ENCODE results near the gene CST6.
"Not testable (repeated sequence)": the region's sequence is repeated elsewhere in the genome, so short reads cannot be mapped to it uniquely, and the experiment has no call there.

The CST6 gene

GRCh38 chr11:66010036-66010435 is 1.8 kb upstream of the CST6 start:
- not testable (repeated sequence) for H3K9ac ChIP-seq (ENCODE audit: low read length); H2BK12ac ChIP-seq (ENCODE audit: low read length in 2 of 2); H3K4me2 ChIP-seq (ENCODE audit: low read length, poor library complexity, severe bottlenecking); H2AK5ac ChIP-seq (ENCODE audit: low read length, severe bottlenecking); H2BK5ac ChIP-seq (ENCODE audit: low read depth, low read length, poor library complexity, severe bottlenecking); H3K79me1 ChIP-seq (replicated peaks; ENCODE audit: low read length, poor library complexity, severe bottlenecking); H2AFZ ChIP-seq (ENCODE audit: low read depth, low read length); DNase-seq; H3K9me3 ChIP-seq (ENCODE audit: control insufficient read depth, low read length); H3K4ac ChIP-seq (ENCODE audit: low read depth in 1 of 2, low read length in 2 of 2); H3K4me3 ChIP-seq (ENCODE audit: insufficient read depth in 1 of 2, low read depth in 1 of 2, low read length in 2 of 2); H2BK15ac ChIP-seq (ENCODE audit: low read depth, poor library complexity, severe bottlenecking); H3K23ac ChIP-seq (ENCODE audit: low read length in 2 of 2); H4K91ac ChIP-seq (ENCODE audit: low read length); H2BK120ac ChIP-seq (ENCODE audit: low read depth, low read length); H3K27ac ChIP-seq (ENCODE audit: low read length, poor library complexity, severe bottlenecking); H4K8ac ChIP-seq (ENCODE audit: low read length); H3K18ac ChIP-seq (ENCODE audit: low read depth in 1 of 2, low read length in 2 of 2); H3K14ac ChIP-seq (ENCODE audit: low read length in 2 of 2)
- 39% methylated on average over 4 of the region's 4 CpGs for WGBS
- H3K27me3 ChIP-seq (ENCODE audit: control insufficient read depth in 1 of 2, insufficient read depth in 1 of 2, low read length in 2 of 2) = peaks cover 4 to 20% of the 10 kb centered on the region in 2 experiments
- H3K4me1 ChIP-seq (ENCODE audit: control insufficient read depth, insufficient read depth, low read depth, low read length) = peaks cover 20% of the 10 kb centered on the region
- peaks cover 11 to 14% of the 10 kb centered on the region in 2 experiments for H3K36me3 ChIP-seq (ENCODE audit: control insufficient read depth in 1 of 2, insufficient read depth in 2 of 2, low read depth in 1 of 2, low read length in 2 of 2)

DNA sequence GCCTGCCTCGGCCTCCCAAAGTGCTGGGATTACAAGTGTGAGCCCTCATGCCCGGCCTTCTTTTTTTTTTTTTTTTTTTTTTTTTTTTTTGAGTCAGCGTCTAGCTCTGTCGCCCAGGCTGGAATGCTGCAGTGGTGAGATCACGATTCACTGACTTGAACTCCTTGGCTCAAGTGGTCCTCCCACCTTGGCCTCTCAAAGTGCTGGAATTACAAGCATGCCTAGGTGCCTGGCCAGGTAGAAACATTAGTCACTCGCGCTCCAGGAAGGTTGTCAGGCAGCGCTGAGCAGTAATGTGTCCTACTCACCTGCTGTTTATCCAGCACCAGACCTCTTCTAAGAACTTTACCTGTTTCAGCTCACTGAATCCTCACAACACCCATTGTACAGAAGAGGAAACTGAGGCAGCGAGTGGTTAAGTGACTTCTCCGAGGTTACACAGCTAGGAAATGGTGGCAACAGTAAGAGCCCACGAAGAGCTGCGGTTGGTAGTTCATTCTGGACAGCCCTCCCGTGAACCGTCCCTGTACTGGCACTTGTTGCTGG is 496 bp upstream of the CST6 start:
- no peak overlapping the region for H3K18ac ChIP-seq (ENCODE audit: low read depth in 1 of 2, low read length in 2 of 2)
- peaks cover 4 to 20% of the 10 kb centered on the region in 2 experiments for H3K27me3 ChIP-seq (ENCODE audit: control insufficient read depth in 1 of 2, insufficient read depth in 1 of 2, low read length in 2 of 2)
- H3K79me1 ChIP-seq (replicated peaks; ENCODE audit: low read length, poor library complexity, severe bottlenecking) = no peaks in the 10 kb centered on the region
- H4K91ac ChIP-seq (ENCODE audit: low read length) = no peak overlapping the region
- peak overlapping the region in 1 of 2 experiments; percentile 51 for H3K23ac ChIP-seq (ENCODE audit: low read length in 2 of 2)
- H3K9me3 ChIP-seq (ENCODE audit: control insufficient read depth, low read length) = no peaks in the 10 kb centered on the region
- peak; percentile 61 for DNase-seq
- 46% methylated on average over 14 of the region's 14 CpGs for WGBS
- peaks cover 31% of the 10 kb centered on the region for H3K4me1 ChIP-seq (ENCODE audit: control insufficient read depth, insufficient read depth, low read depth, low read length)
- no peak overlapping the region for H2BK5ac ChIP-seq (ENCODE audit: low read depth, low read length, poor library complexity, severe bottlenecking)
- H3K27ac ChIP-seq (ENCODE audit: low read length, poor library complexity, severe bottlenecking) = no peak overlapping the region
- peak overlapping the region in 1 of 2 experiments; percentile 41 for H3K4ac ChIP-seq (ENCODE audit: low read depth in 1 of 2, low read length in 2 of 2)
- H3K36me3 ChIP-seq (ENCODE audit: control insufficient read depth in 1 of 2, insufficient read depth in 2 of 2, low read depth in 1 of 2, low read length in 2 of 2) = peaks cover 0 to 6% of the 10 kb centered on the region in 2 experiments
- H3K4me3 ChIP-seq (ENCODE audit: insufficient read depth in 1 of 2, low read depth in 1 of 2, low read length in 2 of 2) = no peak overlapping the region
- H3K4me2 ChIP-seq (ENCODE audit: low read length, poor library complexity, severe bottlenecking) = no peak overlapping the region
- H2BK15ac ChIP-seq (ENCODE audit: low read depth, poor library complexity, severe bottlenecking) = peak overlapping the region; percentile 33
- peak overlapping the region in 1 of 2 experiments; percentile 26 for H3K14ac ChIP-seq (ENCODE audit: low read length in 2 of 2)
- H2AK5ac ChIP-seq (ENCODE audit: low read length, severe bottlenecking) = no peak overlapping the region
- H3K9ac ChIP-seq (ENCODE audit: low read length) = no peak overlapping the region
- no peak overlapping the region for H2BK120ac ChIP-seq (ENCODE audit: low read depth, low read length)
- H4K8ac ChIP-seq (ENCODE audit: low read length) = peak overlapping the region; percentile 30
- no peak overlapping the region for H2BK12ac ChIP-seq (ENCODE audit: low read length in 2 of 2)
- H2AFZ ChIP-seq (ENCODE audit: low read depth, low read length) = no peak overlapping the region

- Histone ChIP-seq H3K27ac (ENCODE audit: low read length, poor library complexity, severe bottlenecking) (no peak overlapping the region), H3K9me3 (ENCODE audit: control insufficient read depth, low read length) (no peaks in the 10 kb centered on the region), H3K14ac (ENCODE audit: low read length in 2 of 2) (no peak overlapping the region), H3K9ac (ENCODE audit: low read length) (no peak overlapping the region), H2BK15ac (ENCODE audit: low read depth, poor library complexity, severe bottlenecking) (no peak overlapping the region), H3K4ac (ENCODE audit: low read depth in 1 of 2, low read length in 2 of 2) (no peak overlapping the region), H2AFZ (ENCODE audit: low read depth, low read length) (no peak overlapping the region), H2AK5ac (ENCODE audit: low read length, severe bottlenecking) (no peak overlapping the region), H3K23ac (ENCODE audit: low read length in 2 of 2) (no peak overlapping the region), H3K18ac (ENCODE audit: low read depth in 1 of 2, low read length in 2 of 2) (no peak overlapping the region), H2BK120ac (ENCODE audit: low read depth, low read length) (no peak overlapping the region), H4K91ac (ENCODE audit: low read length) (no peak overlapping the region), H3K4me2 (ENCODE audit: low read length, poor library complexity, severe bottlenecking) (no peak overlapping the region), H2BK5ac (ENCODE audit: low read depth, low read length, poor library complexity, severe bottlenecking) (no peak overlapping the region), H4K8ac (ENCODE audit: low read length) (no peak overlapping the region), H3K4me3 (ENCODE audit: insufficient read depth in 1 of 2, low read depth in 1 of 2, low read length in 2 of 2) (no peak overlapping the region), H2BK12ac (ENCODE audit: low read length in 2 of 2) (peak overlapping the region in 1 of 2 experiments; percentile 11), H3K27me3 (ENCODE audit: control insufficient read depth in 1 of 2, insufficient read depth in 1 of 2, low read length in 2 of 2) (peaks cover 4 to 20% of the 10 kb centered on the region in 2 experiments), H3K4me1 (ENCODE audit: control insufficient read depth, insufficient read depth, low read depth, low read length) (peaks cover 31% of the 10 kb centered on the region), H3K79me1 (replicated peaks; ENCODE audit: low read length, poor library complexity, severe bottlenecking) (no peaks in the 10 kb centered on the region), H3K36me3 (ENCODE audit: control insufficient read depth in 1 of 2, insufficient read depth in 2 of 2, low read depth in 1 of 2, low read length in 2 of 2) (no peaks in the 10 kb centered on the region)
- 75% methylated on average over 9 of the region's 12 CpGs for WGBS
- no peak for DNase-seq
These were observed 650 bp downstream of the CST6 start for GRCh38 chr11:66012371-66012945.

DNA sequence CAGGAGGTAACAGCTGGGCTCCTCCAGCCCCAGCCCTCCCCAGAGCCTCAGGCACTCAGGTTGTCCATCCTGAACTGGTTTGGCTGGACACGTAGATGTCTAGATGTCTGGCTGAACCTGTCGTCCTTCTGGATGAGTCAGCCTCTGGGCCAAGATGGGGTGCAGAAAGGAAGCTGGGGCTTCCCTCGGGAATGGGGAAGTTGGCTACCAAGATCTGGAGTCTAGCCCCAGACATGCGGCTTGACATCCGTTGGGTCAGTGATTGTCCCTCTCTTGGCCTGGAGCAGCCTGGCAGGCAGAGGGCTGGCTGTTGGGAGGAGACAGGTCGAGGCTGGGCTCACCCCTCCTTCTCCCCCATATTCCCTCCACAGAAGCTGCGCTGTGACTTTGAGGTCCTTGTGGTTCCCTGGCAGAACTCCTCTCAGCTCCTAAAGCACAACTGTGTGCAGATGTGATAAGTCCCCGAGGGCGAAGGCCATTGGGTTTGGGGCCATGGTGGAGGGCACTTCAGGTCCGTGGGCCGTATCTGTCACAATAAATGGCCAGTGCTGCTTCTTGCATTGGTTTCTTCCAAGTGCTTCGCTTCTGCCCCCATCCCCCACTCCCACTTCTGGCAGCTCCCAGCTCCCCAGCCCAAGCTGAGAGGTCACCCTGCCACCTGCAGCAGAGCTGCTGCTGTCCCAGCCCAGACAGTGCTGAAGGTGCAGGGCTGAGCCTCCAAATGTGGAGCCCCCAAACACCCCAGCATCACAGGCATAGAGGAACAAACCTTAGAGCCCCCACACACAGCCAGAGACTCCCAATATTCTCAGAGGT is 1.3 kb downstream of the CST6 start:
- Histone ChIP-seq H2BK5ac (ENCODE audit: low read depth, low read length, poor library complexity, severe bottlenecking) (no peak overlapping the region), H2AFZ (ENCODE audit: low read depth, low read length) (no peak overlapping the region), H2BK12ac (ENCODE audit: low read length in 2 of 2) (peak overlapping the region in 1 of 2 experiments; percentile 11), H3K79me1 (replicated peaks; ENCODE audit: low read length, poor library complexity, severe bottlenecking) (no peaks in the 10 kb centered on the region), H3K4me2 (ENCODE audit: low read length, poor library complexity, severe bottlenecking) (no peak overlapping the region), H2BK15ac (ENCODE audit: low read depth, poor library complexity, severe bottlenecking) (no peak overlapping the region), H2AK5ac (ENCODE audit: low read length, severe bottlenecking) (no peak overlapping the region), H3K4me3 (ENCODE audit: insufficient read depth in 1 of 2, low read depth in 1 of 2, low read length in 2 of 2) (peak overlapping the region in 1 of 2 experiments; percentile 14), H3K27me3 (ENCODE audit: control insufficient read depth in 1 of 2, insufficient read depth in 1 of 2, low read length in 2 of 2) (peaks cover 4 to 20% of the 10 kb centered on the region in 2 experiments), H4K8ac (ENCODE audit: low read length) (no peak overlapping the region), H3K27ac (ENCODE audit: low read length, poor library complexity, severe bottlenecking) (no peak overlapping the region), H3K14ac (ENCODE audit: low read length in 2 of 2) (no peak overlapping the region), H3K36me3 (ENCODE audit: control insufficient read depth in 1 of 2, insufficient read depth in 2 of 2, low read depth in 1 of 2, low read length in 2 of 2) (no peaks in the 10 kb centered on the region), H3K4me1 (ENCODE audit: control insufficient read depth, insufficient read depth, low read depth, low read length) (peaks cover 31% of the 10 kb centered on the region), H3K4ac (ENCODE audit: low read depth in 1 of 2, low read length in 2 of 2) (no peak overlapping the region), H3K23ac (ENCODE audit: low read length in 2 of 2) (peak overlapping the region in 1 of 2 experiments; percentile 54), H2BK120ac (ENCODE audit: low read depth, low read length) (no peak overlapping the region), H3K9ac (ENCODE audit: low read length) (no peak overlapping the region), H4K91ac (ENCODE audit: low read length) (no peak overlapping the region), H3K18ac (ENCODE audit: low read depth in 1 of 2, low read length in 2 of 2) (no peak overlapping the region), H3K9me3 (ENCODE audit: control insufficient read depth, low read length) (no peaks in the 10 kb centered on the region)
- 85% methylated on average over 12 of the region's 12 CpGs for WGBS
- no peak for DNase-seq

Measured in mesenchymal stem cell (in vitro differentiated cells and primary cell).